ENCODE data around the gene TAB2.
A peak's percentile ranks its signal among the peaks of the same experiment; 100 is the strongest.

TAB2 gene

DNA sequence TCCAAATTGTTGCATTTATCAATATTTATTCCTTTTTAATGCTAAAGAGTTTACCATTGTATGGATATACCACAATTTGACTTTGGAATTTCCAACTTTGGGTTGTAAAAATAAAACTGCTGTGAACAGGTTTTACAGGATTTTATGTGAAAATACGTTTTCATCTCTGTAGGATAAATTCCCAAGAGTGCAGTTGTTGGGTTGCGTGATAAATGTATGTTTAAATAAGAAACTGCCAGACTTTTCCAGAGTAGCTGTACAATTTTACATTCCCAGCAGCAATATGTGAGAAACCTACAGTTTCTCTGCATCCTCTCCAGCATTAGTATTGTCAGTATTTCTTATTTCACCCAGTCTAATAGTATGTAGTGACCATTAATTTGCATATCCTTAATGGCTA, 12.6 kb downstream of the TAB2 start (continued):
- TF ChIP-seq ZFHX2 (tag by site-specific recombination; conservative IDR thresholded peaks at IDR 0.05) (no peak), ZNF157 (tag by site-specific recombination; IDR thresholded peaks at IDR 0.05) (no peak)
- TF ChIP-seq, protein P1, sequence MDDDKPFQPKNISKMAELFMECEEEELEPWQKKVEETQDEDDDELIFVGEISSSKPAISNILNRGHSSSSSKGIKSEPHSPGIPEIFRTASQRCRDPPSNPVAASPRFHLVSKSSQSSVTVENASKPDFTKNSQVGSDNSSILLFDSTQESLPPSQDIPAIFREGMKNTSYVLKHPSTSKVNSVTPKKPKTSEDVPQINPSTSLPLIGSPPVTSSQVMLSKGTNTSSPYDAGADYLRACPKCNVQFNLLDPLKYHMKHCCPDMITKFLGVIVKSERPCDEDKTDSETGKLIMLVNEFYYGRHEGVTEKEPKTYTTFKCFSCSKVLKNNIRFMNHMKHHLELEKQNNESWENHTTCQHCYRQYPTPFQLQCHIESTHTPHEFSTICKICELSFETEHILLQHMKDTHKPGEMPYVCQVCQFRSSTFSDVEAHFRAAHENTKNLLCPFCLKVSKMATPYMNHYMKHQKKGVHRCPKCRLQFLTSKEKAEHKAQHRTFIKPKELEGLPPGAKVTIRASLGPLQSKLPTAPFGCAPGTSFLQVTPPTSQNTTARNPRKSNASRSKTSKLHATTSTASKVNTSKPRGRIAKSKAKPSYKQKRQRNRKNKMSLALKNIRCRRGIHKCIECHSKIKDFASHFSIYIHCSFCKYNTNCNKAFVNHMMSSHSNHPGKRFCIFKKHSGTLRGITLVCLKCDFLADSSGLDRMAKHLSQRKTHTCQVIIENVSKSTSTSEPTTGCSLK (tag by site-specific recombination; IDR thresholded peaks at IDR 0.05), result no peak
- TF ChIP-seq, protein P2, sequence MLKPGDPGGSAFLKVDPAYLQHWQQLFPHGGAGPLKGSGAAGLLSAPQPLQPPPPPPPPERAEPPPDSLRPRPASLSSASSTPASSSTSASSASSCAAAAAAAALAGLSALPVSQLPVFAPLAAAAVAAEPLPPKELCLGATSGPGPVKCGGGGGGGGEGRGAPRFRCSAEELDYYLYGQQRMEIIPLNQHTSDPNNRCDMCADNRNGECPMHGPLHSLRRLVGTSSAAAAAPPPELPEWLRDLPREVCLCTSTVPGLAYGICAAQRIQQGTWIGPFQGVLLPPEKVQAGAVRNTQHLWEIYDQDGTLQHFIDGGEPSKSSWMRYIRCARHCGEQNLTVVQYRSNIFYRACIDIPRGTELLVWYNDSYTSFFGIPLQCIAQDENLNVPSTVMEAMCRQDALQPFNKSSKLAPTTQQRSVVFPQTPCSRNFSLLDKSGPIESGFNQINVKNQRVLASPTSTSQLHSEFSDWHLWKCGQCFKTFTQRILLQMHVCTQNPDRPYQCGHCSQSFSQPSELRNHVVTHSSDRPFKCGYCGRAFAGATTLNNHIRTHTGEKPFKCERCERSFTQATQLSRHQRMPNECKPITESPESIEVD (tag by site-specific recombination; IDR thresholded peaks at IDR 0.05), result peak; percentile 92

DNA sequence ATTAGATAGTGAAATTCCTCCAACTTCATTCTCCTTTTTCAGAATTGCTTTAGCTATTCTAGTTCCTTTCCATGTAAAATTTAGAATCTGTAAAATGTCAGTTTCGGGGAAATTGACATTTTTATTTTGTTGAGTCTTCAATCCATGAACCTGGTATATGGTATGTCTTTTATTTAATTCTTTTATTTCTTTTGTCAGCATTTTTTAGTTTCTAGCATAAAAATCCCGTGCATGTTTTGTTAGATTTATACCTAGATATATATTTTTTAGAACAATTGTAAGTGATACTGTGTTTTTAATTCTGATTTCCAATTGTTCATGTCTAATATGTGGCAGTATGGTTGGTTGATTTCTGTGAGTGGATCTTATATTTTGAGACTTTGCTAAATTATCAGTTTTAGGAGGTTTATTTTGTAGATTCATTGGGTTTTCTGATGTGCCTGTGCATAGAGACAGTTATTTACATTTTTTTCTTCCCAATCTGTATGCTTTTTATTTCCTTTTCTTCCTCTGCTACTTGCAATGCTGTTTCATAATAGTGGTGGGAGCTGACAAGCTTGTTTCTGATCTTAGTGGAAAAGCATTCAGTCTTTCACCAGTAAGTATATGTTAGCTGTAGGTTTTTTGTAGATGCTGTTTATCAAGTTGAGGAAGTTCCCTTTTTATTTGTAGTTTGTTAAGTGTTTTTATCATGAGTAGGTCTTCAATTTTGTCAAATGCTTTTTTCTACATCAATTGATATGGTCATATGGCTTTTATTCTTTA, 13.7 kb downstream of the TAB2 start:
- peaks cover 25% of the 10 kb centered on the region for H3K4me1 ChIP-seq (ENCODE audit: control insufficient read depth, insufficient read depth, low read length)
- H3K9me3 ChIP-seq (ENCODE audit: control insufficient read depth, insufficient read depth, low read depth, low read length), result no peaks in the 10 kb centered on the region
- POLR2A ChIA-PET, result interaction anchor here (1.4 kb wide), 1 partner anchor 14 kb away, joined by 4 read pairs; the partner anchor contains the start of gene TAB2
- H3K27ac ChIP-seq (ENCODE audit: extremely low read depth, low read depth, low read length), result no peak overlapping the region
- TF ChIP-seq MYNN (tag by site-specific recombination; IDR thresholded peaks at IDR 0.05; ENCODE audit: borderline replicate concordance), result peak; percentile 80; the same call in 1 of the 2 replicates
- TF ChIP-seq, protein P2 (tag by site-specific recombination; IDR thresholded peaks at IDR 0.05), result peak; percentile 50; the same call in 1 of the 2 replicates
- TF ChIP-seq, protein P3, sequence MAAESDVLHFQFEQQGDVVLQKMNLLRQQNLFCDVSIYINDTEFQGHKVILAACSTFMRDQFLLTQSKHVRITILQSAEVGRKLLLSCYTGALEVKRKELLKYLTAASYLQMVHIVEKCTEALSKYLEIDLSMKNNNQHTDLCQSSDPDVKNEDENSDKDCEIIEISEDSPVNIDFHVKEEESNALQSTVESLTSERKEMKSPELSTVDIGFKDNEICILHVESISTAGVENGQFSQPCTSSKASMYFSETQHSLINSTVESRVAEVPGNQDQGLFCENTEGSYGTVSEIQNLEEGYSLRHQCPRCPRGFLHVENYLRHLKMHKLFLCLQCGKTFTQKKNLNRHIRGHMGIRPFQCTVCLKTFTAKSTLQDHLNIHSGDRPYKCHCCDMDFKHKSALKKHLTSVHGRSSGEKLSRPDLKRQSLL (tag by site-specific recombination; IDR thresholded peaks at IDR 0.05), result no peak
- CTCF ChIA-PET, result interaction anchor here (0.6 to 0.7 kb wide), 2 partner anchors 9 to 47 kb away, joined by 3 read pairs; no protein-coding TSS in a partner anchor
- no peaks in the 10 kb centered on the region for H3K36me3 ChIP-seq (ENCODE audit: control insufficient read depth in 2 of 2, insufficient read depth in 1 of 2, low read length in 2 of 2)
- H3K4me3 ChIP-seq (ENCODE audit: low read depth, low read length), result no peak overlapping the region

DNA sequence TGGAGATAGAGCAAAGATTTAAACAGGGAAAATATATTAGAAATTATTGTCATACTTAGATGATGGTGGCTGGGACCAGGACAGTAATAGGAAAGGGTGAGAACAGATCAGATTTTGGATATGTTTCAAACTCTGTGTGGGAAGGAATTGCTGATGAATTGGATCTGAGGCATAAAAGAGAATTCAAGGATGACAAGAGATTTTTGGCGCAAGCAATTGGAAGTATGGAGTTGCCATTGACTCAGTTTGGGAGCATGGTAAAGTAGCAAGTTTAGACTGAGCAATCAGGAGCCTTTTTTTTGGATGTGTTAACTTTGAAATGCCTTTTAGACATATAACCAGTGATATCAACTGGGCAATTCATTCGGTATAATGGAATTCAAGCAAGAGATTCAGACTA, 14.4 kb downstream of the TAB2 start:
- H3K4me1 ChIP-seq (ENCODE audit: control insufficient read depth, insufficient read depth, low read length), result peaks cover 32% of the 10 kb centered on the region
- no peaks in the 10 kb centered on the region for H3K9me3 ChIP-seq (ENCODE audit: control insufficient read depth, insufficient read depth, low read depth, low read length)
- TF ChIP-seq ZNF654 (tag by site-specific recombination; IDR thresholded peaks at IDR 0.05; ENCODE audit: low read depth), result no peak
- TF ChIP-seq, protein P4, sequence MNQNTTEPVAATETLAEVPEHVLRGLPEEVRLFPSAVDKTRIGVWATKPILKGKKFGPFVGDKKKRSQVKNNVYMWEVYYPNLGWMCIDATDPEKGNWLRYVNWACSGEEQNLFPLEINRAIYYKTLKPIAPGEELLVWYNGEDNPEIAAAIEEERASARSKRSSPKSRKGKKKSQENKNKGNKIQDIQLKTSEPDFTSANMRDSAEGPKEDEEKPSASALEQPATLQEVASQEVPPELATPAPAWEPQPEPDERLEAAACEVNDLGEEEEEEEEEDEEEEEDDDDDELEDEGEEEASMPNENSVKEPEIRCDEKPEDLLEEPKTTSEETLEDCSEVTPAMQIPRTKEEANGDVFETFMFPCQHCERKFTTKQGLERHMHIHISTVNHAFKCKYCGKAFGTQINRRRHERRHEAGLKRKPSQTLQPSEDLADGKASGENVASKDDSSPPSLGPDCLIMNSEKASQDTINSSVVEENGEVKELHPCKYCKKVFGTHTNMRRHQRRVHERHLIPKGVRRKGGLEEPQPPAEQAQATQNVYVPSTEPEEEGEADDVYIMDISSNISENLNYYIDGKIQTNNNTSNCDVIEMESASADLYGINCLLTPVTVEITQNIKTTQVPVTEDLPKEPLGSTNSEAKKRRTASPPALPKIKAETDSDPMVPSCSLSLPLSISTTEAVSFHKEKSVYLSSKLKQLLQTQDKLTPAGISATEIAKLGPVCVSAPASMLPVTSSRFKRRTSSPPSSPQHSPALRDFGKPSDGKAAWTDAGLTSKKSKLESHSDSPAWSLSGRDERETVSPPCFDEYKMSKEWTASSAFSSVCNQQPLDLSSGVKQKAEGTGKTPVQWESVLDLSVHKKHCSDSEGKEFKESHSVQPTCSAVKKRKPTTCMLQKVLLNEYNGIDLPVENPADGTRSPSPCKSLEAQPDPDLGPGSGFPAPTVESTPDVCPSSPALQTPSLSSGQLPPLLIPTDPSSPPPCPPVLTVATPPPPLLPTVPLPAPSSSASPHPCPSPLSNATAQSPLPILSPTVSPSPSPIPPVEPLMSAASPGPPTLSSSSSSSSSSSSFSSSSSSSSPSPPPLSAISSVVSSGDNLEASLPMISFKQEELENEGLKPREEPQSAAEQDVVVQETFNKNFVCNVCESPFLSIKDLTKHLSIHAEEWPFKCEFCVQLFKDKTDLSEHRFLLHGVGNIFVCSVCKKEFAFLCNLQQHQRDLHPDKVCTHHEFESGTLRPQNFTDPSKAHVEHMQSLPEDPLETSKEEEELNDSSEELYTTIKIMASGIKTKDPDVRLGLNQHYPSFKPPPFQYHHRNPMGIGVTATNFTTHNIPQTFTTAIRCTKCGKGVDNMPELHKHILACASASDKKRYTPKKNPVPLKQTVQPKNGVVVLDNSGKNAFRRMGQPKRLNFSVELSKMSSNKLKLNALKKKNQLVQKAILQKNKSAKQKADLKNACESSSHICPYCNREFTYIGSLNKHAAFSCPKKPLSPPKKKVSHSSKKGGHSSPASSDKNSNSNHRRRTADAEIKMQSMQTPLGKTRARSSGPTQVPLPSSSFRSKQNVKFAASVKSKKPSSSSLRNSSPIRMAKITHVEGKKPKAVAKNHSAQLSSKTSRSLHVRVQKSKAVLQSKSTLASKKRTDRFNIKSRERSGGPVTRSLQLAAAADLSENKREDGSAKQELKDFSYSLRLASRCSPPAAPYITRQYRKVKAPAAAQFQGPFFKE (tag by site-specific recombination; IDR thresholded peaks at IDR 0.05; ENCODE audit: borderline replicate concordance), result no peak
- TF ChIP-seq ZNF391 (tag by site-specific recombination; IDR thresholded peaks at IDR 0.05; ENCODE audit: borderline replicate concordance, low read depth), result no peak
- ChIA-PET POLR2A (interaction anchor here (1.4 kb wide), 1 partner anchor 14 kb away, joined by 4 read pairs; the partner anchor contains the start of gene TAB2), CTCF (interaction anchor here (0.6 to 1.7 kb wide), 4 partner anchors 9 to 185 kb away, joined by 3 to 7 read pairs (median 4); no protein-coding TSS in a partner anchor)
- H3K4me3 ChIP-seq (ENCODE audit: low read depth, low read length), result no peak overlapping the region
- no peak overlapping the region for H3K27ac ChIP-seq (ENCODE audit: extremely low read depth, low read depth, low read length)
- H3K36me3 ChIP-seq (ENCODE audit: control insufficient read depth in 2 of 2, insufficient read depth in 1 of 2, low read length in 2 of 2), result no peaks in the 10 kb centered on the region
